Fibroblast of villous mesenchyme (primary cell): Measurements from ENCODE around the gene WDR54. TPM values are rescaled to one million over a fixed set of nuclear protein-coding genes. Genes with fewer than 3 reads are reported as not detected.

Experiments used
- DNase-seq: peaks from one replicate; pipeline ENCODE4 v3.0.0-alpha.2; 2010; ENCODE audit warnings: low read depth
- H3K4me3 ChIP-seq: 2 replicates; pipeline ENCODE4 v1.5.1; 2011; ENCODE audit warnings: low read depth, mild to moderate bottlenecking, low read length
- total RNA-seq: library from RNA; depleted of rRNA; stranded (reverse); fragments of >200 nt; gene quantifications from 2 replicates; pipeline ENCODE4 v1.2.3, GENCODE V29; 2012
- TF ChIP-seq, protein P1 (sequence below): IDR thresholded peaks from 2 replicates; pipeline ENCODE4 v1.5.1; 2012; ENCODE audit warnings: low read depth, mild to moderate bottlenecking, low read length; ENCODE audit not compliant: insufficient read depth

WDR54 gene
- total RNA-seq, 1 donor, result 28.9 TPM

GRCh38 chr2:74436848-74437695 lies 15.5 kb downstream of the WDR54 start:
- DNase-seq, result peak; percentile 29
- H3K4me3 ChIP-seq, result no peak overlapping the region
- TF ChIP-seq, protein P1, sequence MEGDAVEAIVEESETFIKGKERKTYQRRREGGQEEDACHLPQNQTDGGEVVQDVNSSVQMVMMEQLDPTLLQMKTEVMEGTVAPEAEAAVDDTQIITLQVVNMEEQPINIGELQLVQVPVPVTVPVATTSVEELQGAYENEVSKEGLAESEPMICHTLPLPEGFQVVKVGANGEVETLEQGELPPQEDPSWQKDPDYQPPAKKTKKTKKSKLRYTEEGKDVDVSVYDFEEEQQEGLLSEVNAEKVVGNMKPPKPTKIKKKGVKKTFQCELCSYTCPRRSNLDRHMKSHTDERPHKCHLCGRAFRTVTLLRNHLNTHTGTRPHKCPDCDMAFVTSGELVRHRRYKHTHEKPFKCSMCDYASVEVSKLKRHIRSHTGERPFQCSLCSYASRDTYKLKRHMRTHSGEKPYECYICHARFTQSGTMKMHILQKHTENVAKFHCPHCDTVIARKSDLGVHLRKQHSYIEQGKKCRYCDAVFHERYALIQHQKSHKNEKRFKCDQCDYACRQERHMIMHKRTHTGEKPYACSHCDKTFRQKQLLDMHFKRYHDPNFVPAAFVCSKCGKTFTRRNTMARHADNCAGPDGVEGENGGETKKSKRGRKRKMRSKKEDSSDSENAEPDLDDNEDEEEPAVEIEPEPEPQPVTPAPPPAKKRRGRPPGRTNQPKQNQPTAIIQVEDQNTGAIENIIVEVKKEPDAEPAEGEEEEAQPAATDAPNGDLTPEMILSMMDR, result no peak

DNA sequence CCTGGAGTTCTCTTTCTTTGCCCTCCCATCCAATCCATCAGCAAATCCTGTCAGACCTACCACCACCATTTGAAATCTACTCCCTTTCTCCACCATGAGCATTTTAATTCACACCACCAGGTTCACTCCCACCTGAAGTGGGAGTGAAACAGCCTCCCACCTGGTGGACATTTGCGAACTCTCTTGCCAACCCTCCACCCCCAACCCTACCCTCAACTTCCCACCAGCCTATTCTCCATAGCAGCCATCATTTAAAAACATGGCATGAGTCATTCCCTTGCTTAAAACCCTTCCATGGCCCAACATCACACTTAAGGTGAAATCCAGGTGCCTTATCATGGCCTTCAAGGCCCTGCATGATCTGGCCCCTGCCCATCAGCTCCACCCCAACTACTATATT lies 16.7 kb downstream of the WDR54 start:
- TF ChIP-seq, protein P1, result no peak
- H3K4me3 ChIP-seq, result no peak overlapping the region
- DNase-seq, result no peak

DNA sequence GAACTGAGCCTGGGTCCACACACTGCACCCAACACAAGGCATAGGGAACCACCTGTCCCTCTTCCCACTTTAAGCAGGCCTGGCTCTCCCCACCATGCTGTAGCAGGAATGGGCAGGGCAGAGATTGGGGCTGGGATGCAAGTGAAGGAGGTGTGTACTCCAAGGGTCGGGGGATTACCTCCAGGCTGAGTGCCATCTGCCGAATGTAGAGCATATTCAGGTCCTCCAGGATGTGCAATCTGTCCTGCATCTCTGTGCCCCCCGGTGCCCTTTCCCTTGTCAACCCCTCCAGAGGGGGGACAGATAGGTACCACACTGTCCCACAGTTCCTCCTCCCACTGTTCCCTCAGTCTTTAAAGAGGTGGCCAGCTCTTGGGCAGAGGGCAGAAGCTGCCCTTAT lies 17.8 kb downstream of the WDR54 start:
- no peak for DNase-seq
- TF ChIP-seq, protein P1, result no peak
- peak overlapping the region; percentile 59 for H3K4me3 ChIP-seq

DNA sequence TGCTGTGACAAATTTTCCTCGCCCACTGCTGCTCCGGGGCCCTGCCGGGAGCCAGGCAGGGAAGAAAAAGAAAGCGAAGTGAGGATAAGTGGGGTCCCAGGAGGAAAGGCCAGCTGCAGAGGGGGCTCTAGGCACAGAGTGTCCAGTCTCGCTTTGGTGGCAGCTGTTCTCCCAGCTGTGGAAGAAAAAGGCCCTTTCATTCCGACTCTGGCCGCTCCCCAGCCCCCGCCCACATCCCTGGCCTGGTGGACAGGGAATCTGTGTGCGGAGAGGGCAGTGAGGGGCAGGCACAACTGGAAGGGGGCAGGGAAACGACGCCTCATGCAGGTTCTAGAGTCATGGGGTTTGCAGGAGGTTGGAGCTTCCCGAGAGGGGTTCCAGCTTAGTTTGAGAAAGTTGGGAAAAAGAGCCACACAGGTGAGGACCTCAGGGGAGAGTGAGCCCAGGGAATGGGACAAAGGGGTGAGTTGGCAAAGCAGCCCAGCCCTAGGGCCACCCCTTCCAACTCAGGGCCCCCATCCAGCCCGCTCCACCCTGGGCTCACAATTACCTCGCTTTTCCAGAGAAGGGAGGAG lies 18.4 kb downstream of the WDR54 start:
- peak; percentile 60 for DNase-seq
- TF ChIP-seq, protein P1, result no peak
- H3K4me3 ChIP-seq, result peak overlapping the region; percentile 59

DNA sequence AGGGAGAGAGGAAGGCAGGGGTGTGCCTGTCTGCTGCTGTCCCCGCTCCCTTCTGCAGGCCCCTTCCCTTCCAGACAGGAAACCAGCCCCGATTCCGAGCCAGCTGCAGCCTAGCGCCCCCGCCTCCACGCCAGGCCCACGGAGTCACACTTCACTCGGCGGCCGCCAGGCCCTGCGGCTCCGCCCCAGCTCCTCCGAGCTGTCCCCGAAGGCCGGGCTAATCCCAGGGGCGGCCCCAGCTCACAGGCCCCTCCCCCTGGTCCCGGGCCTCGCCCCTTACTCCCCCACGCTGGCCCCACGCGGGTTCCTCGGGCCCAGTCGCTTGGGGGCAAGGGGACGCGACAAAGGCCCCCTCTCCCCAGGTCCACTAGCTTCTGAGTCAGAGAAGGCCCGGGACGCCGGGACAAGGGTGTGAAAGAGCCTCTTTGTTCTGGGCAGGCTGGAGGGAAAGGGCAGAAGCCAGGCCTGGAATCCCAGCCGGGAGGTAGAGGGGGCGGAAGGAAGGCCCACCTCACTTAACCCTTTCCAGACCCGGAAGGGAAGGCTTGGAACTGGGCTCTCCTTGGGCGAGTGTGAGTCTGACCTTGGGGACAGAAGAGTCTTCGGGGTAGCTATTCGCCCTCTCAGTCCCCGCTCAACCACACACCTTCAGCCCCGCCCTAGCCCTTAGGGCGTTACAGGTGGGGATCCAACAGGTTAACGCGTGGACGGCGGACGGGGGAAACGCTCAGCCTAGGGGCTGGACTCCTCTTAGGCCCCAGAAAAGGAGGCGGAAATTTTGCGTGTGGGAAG lies 19.0 kb downstream of the WDR54 start:
- peak; percentile 85 for DNase-seq
- TF ChIP-seq, protein P1, result peak; percentile 32
- H3K4me3 ChIP-seq, result peak overlapping the region; percentile 59

- TF ChIP-seq, protein P1, result no peak
- no peak overlapping the region for H3K4me3 ChIP-seq
- no peak for DNase-seq
Observed at GRCh38 chr2:74441170-74441689, 19.7 kb downstream of the WDR54 start.
